ENCODE data around the gene LMBR1.

- no peak for TF ChIP-seq CTCF (IDR thresholded peaks at IDR 0.05; ENCODE audit: low read depth, low read length, poor library complexity, severe bottlenecking)
- no peak for TF ChIP-seq EZH2phosphoT487 (IDR thresholded peaks at IDR 0.05; ENCODE audit: borderline replicate concordance, low read length)
These were observed 124.1 kb downstream of the LMBR1 start for GRCh38 chr7:156768698-156769472.

All from DOHH2 (cell line).